GM12864 (cell line): ENCODE measurements around the gene USP48.

Experiments used
- DNase-seq: peaks from one replicate; pipeline ENCODE4 v3.0.0-alpha.2; 2011; ENCODE audit warnings: low read depth
- H3K4me3 ChIP-seq: 2 replicates; pipeline ENCODE4 v1.5.1; 2011; ENCODE audit warnings: mild to moderate bottlenecking, low read depth, low read length, control low read depth
- CTCF ChIP-seq: IDR thresholded peaks from 2 replicates; pipeline ENCODE4 v1.5.1; 2011; ENCODE audit warnings: low read depth, mild to moderate bottlenecking, moderate library complexity, low read length, control low read depth, inconsistent platforms; ENCODE audit errors: missing control alignments

The USP48 gene

GRCh38 chr1:21782868-21783678 is at the start of gene USP48:
TSS of gene USP48 (minus strand) at chr1:21783149. CDS start at chr1:21782957, 192 bp downstream.
- peak; percentile 87 for DNase-seq
- H3K4me3 ChIP-seq = peak within 1 kb of the TSS; percentile 90
- no peak for TF ChIP-seq CTCF

GRCh38 chr1:21831454-21831970 is 48.6 kb upstream of the USP48 start:
- TF ChIP-seq CTCF = no peak
- H3K4me3 ChIP-seq = no peak overlapping the region
- DNase-seq = no peak

- H3K4me3 ChIP-seq = no peak overlapping the region
- TF ChIP-seq CTCF = no peak
- DNase-seq = no peak
These were observed 48.0 kb upstream of the USP48 start for GRCh38 chr1:21830792-21831453.

- no peak for DNase-seq
- no peak for TF ChIP-seq CTCF
- H3K4me3 ChIP-seq = no peak overlapping the region
These were observed 46.3 kb upstream of the USP48 start for GRCh38 chr1:21829294-21829693.

- no peak for TF ChIP-seq CTCF
- no peak overlapping the region for H3K4me3 ChIP-seq
- no peak for DNase-seq
These were observed 45.7 kb upstream of the USP48 start for GRCh38 chr1:21828506-21829210.

GRCh38 chr1:21828075-21828474 is 45.1 kb upstream of the USP48 start:
- no peak for TF ChIP-seq CTCF
- no peak for DNase-seq
- H3K4me3 ChIP-seq = no peak overlapping the region
